Parathyroid adenoma (tissue), 2 donors: ENCODE measurements around the gene PSME1.

Experiments used
- H2AFZ ChIP-seq: fragments of 300-600 bp; sonication (generic); one replicate; pipeline ENCODE4 v1.7.0; 2017; ENCODE audit warnings: antibody characterized with exemption, mild to moderate bottlenecking
- H3K27ac ChIP-seq: fragments of 300-600 bp; sonication (generic); one replicate; pipeline ENCODE4 v1.7.0; 2017
- H3K27me3 ChIP-seq: fragments of 300-600 bp; sonication (generic); one replicate; pipeline ENCODE4 v1.7.0; 2017; ENCODE audit warnings: low read length; ENCODE audit not compliant: control insufficient read depth, insufficient read depth
- H3K36me3 ChIP-seq: fragments of 300-600 bp; sonication (generic); one replicate; pipeline ENCODE4 v1.7.0; 2017; ENCODE audit warnings: low read length; ENCODE audit not compliant: control insufficient read depth, insufficient read depth
- H3K4me1 ChIP-seq: fragments of 300-600 bp; sonication (generic); one replicate; pipeline ENCODE4 v1.7.0; 2017; ENCODE audit warnings: control low read depth
- H3K4me2 ChIP-seq: fragments of 300-600 bp; sonication (generic); one replicate; pipeline ENCODE4 v1.7.0; 2017; ENCODE audit warnings: low read length
- H3K4me3 ChIP-seq: fragments of 300-600 bp; sonication (generic); one replicate; pipeline ENCODE4 v1.7.0; 2017; ENCODE audit warnings: low read depth, low read length
- H3K79me2 ChIP-seq: fragments of 300-600 bp; sonication (generic); one replicate; pipeline ENCODE4 v1.7.0; 2017; ENCODE audit warnings: control low read depth
- H3K9ac ChIP-seq: fragments of 300-600 bp; sonication (generic); one replicate; pipeline ENCODE4 v1.7.0; 2017; ENCODE audit warnings: mild to moderate bottlenecking
- H3K9me3 ChIP-seq: fragments of 300-600 bp; sonication (generic); one replicate; pipeline ENCODE4 v1.7.0; 2017; ENCODE audit warnings: low read length; ENCODE audit not compliant: control insufficient read depth
- TF ChIP-seq, protein P1 (sequence below): fragments of 300-600 bp; sonication (generic); IDR thresholded peaks from one replicate; pipeline ENCODE4 v1.7.0; 2017; ENCODE audit warnings: antibody characterized with exemption, mild to moderate bottlenecking
- donor health status: primary hyperparathyroidism.

The PSME1 gene

DNA sequence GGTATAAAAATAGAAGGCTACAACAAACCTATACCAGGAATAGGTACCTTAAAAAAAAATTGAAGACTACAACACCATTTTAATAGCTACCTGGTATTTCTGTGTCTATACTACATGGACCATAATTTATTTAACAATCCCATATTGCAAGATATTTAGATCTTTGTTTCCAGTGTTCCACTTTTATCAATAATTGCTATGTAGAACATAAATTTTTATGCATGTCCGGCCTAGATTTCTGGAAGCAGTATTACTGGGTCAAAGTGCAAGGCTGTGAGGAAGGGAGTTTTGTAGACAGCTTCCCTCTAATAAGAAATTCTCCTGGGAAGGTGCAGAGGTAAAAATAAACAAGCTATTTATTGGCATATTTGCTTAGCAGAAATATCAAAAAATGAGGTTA lies 25.5 kb upstream of the PSME1 start:
- no peaks in the 10 kb centered on the region for H3K36me3 ChIP-seq
- H3K27ac ChIP-seq, result no peak overlapping the region
- H3K9me3 ChIP-seq, result no peaks in the 10 kb centered on the region
- H3K79me2 ChIP-seq, result peaks cover 24% of the 10 kb centered on the region
- H3K9ac ChIP-seq, result no peak overlapping the region
- no peak overlapping the region for H3K4me2 ChIP-seq
- H3K27me3 ChIP-seq, result no peaks in the 10 kb centered on the region
- no peak overlapping the region for H3K4me3 ChIP-seq
- no peak overlapping the region for H2AFZ ChIP-seq
- H3K4me1 ChIP-seq, result peaks cover 9% of the 10 kb centered on the region
- TF ChIP-seq, protein P1, sequence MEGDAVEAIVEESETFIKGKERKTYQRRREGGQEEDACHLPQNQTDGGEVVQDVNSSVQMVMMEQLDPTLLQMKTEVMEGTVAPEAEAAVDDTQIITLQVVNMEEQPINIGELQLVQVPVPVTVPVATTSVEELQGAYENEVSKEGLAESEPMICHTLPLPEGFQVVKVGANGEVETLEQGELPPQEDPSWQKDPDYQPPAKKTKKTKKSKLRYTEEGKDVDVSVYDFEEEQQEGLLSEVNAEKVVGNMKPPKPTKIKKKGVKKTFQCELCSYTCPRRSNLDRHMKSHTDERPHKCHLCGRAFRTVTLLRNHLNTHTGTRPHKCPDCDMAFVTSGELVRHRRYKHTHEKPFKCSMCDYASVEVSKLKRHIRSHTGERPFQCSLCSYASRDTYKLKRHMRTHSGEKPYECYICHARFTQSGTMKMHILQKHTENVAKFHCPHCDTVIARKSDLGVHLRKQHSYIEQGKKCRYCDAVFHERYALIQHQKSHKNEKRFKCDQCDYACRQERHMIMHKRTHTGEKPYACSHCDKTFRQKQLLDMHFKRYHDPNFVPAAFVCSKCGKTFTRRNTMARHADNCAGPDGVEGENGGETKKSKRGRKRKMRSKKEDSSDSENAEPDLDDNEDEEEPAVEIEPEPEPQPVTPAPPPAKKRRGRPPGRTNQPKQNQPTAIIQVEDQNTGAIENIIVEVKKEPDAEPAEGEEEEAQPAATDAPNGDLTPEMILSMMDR, result no peak

DNA sequence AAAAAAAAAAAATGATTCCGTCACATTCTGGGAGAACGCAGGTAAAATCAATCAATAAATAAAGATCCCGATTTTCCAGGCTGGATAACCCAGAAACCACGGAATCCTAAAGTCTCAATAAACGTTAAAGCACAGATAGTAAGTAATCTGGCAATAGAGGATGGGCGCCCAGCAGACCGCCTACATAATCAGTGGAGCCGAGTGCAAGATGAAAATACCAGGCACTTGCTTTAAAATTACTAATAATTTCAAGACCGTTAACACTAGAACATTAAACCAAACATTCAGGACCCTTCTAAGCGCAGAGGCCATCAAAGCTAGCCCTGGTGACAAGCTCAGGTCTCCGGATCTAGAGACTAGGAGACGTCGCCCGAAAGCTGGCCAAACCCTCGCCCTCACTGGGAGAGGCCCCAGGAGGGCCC lies 22.6 kb upstream of the PSME1 start:
- H3K9ac ChIP-seq, result peak overlapping the region; percentile 61
- H3K4me1 ChIP-seq, result peaks cover 19% of the 10 kb centered on the region
- TF ChIP-seq, protein P1, result no peak
- peaks cover 26% of the 10 kb centered on the region for H3K79me2 ChIP-seq
- peak overlapping the region; percentile 99 for H3K4me3 ChIP-seq
- peak overlapping the region; percentile 84 for H3K4me2 ChIP-seq
- H3K9me3 ChIP-seq, result no peaks in the 10 kb centered on the region
- H3K27ac ChIP-seq, result peak overlapping the region; percentile 100
- no peaks in the 10 kb centered on the region for H3K36me3 ChIP-seq
- no peaks in the 10 kb centered on the region for H3K27me3 ChIP-seq
- peak overlapping the region; percentile 86 for H2AFZ ChIP-seq

DNA sequence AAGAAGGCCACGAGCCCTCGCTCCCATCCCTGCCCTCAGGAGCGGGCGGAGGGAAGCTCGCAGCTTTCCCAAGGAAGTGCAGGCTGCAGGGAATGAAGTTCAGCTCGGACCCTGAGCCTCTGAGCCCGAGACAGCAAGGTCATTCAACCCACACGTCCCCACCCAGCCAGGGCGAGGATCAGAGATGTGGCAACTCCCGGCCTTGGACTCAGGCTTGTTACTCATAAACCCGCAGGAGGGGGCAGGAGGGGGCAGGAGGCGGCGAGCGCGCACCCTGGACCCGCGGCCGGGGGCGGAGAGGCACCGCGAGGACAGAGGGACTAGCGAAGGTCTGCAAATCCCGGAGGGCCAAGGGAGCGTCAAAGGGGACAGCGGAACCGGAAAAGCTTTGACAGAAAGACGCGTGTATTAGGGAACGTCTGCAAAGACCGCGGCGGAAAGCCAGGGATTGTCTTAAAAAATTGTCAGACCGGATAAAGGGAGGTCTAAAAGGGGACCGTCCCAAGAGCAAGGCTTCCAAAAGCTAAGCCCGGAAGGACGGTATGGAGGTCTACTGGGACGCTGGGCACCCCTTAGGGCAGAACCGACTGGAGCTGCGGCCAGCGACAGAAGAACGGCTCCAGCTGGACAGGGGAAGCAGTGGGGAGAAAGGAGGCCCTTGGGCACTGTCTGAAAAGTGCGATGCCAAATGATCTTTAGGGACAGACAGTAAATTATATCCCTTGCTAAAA lies 22.0 kb upstream of the PSME1 start:
- Histone ChIP-seq H3K4me3 (peak overlapping the region; percentile 99), H3K4me1 (peaks cover 14% of the 10 kb centered on the region), H3K36me3 (no peaks in the 10 kb centered on the region), H3K4me2 (peak overlapping the region; percentile 84), H3K27ac (peak overlapping the region; percentile 100), H2AFZ (peak overlapping the region; percentile 86), H3K9me3 (no peaks in the 10 kb centered on the region), H3K27me3 (no peaks in the 10 kb centered on the region), H3K9ac (peak overlapping the region; percentile 61), H3K79me2 (peaks cover 22% of the 10 kb centered on the region)
- TF ChIP-seq, protein P1, result no peak

DNA sequence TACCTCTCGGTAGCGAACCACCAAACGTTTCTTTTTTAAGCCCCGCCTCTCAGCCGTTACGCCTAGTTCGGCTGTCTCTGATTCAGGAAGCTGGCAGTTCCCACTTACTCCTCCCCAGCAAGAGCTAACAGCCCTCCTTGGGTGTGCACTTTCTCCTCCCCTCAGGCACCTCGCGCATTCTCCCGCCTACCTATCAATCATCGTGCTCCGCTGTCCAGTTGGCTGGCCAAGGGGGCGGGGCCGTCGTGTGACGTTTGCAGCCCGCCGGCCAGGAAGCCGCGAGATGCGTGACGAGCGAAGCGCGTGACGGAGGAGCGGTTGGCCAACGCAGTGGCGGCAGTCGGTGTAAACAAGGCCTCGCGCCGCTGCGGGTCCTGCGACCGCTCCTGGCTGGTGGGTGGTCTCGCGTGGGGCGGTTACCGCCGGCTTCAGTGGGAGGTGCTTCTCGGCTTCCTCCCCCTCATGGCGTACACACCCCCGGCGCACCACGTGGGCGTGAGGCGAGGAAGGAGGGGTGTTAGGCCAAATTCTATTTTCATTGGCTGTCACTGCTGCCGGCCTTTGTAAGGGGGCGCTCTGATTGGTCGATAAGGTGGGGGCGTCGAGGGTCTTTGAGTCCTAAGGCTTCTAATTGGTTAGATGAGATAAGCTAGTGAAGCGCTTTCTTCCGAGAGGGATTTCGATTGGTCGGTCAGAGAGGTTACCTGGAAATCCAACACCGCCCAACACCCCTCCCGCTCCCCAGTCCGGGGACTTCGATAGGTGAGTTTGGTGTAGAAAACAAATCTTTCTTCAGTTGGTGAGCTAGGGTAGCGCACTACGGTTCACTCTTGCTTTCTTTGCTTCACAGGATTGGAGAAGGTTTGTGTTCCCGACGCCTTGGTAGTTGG lies 21.2 kb upstream of the PSME1 start, which contains the start of the genes DCAF11 and NRL:
TSS of gene DCAF11 (plus strand) at position 246 of the 890 bp plus-strand sequence. CDS start 818 bp downstream, outside the sequence.
TSS of gene NRL (minus strand) at position 418 of the 890 bp plus-strand sequence. CDS start 32,101 bp downstream, outside the sequence.
- Histone ChIP-seq H3K9ac (peak within 1 kb of the TSS; percentile 61), H3K4me1 (peaks cover 13% of the 10 kb centered on the region), H3K27me3 (no peaks in the 10 kb centered on the region), H3K27ac (peak within 1 kb of the TSS; percentile 100), H3K4me3 (peak within 1 kb of the TSS; percentile 99), H2AFZ (peak within 1 kb of the TSS; percentile 86), H3K4me2 (peak within 1 kb of the TSS; percentile 84), H3K36me3 (no peaks in the 10 kb centered on the region), H3K9me3 (no peaks in the 10 kb centered on the region), H3K79me2 (peaks cover 22% of the 10 kb centered on the region)
- TF ChIP-seq, protein P1, result no peak
